Uterus (tissue), 2 donors: ENCODE results near the gene TRPC4AP.

ENCODE experiments used
- POLR2A ChIP-seq, 2 donors: fragments of 450-650 bp; IDR thresholded peaks; one replicate each; pipeline ENCODE4 v1.6.1; 2016; ENCODE audit warnings: antibody characterized with exemption in 2 of 2, mild to moderate bottlenecking in 1 of 2, moderate library complexity in 1 of 2
- TF ChIP-seq, protein P1 (sequence below), 4 experiments: fragments of 200-600 bp in 2 of 4; fragments of 450-650 bp in 2 of 4; sonication (generic) in 2 of 4; IDR thresholded peaks; one replicate each; pipeline ENCODE4 v1.5.1; 2016 to 2019; ENCODE audit warnings: antibody characterized with exemption in 4 of 4, mild to moderate bottlenecking in 2 of 4, moderate library complexity in 1 of 4

DNA sequence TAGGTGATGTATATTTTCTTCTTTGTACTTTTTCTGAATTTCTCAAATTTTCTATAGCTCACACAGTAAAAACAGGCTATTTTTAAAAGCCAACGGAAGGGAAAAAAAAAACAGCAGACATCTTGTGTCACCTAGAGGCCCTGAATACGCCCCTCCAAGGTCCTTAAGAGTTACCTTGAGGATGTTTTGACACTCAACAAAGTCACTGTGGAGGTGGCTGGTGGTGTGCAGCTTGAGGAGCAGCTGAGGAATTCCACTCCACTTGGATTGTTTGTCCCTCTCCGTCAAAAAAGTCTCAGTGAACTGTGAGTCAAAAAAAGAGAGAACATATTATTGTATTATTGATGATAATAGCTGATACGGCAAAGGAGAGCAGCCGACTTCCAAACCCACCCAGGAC is 14.7 kb downstream of the TRPC4AP start:
- TF ChIP-seq, protein P1, sequence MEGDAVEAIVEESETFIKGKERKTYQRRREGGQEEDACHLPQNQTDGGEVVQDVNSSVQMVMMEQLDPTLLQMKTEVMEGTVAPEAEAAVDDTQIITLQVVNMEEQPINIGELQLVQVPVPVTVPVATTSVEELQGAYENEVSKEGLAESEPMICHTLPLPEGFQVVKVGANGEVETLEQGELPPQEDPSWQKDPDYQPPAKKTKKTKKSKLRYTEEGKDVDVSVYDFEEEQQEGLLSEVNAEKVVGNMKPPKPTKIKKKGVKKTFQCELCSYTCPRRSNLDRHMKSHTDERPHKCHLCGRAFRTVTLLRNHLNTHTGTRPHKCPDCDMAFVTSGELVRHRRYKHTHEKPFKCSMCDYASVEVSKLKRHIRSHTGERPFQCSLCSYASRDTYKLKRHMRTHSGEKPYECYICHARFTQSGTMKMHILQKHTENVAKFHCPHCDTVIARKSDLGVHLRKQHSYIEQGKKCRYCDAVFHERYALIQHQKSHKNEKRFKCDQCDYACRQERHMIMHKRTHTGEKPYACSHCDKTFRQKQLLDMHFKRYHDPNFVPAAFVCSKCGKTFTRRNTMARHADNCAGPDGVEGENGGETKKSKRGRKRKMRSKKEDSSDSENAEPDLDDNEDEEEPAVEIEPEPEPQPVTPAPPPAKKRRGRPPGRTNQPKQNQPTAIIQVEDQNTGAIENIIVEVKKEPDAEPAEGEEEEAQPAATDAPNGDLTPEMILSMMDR (IDR thresholded peaks at IDR 0.05) = no peak
- no peak for TF ChIP-seq POLR2A (IDR thresholded peaks at IDR 0.05)
